Amniotic stem cell (primary cell): Measurements from ENCODE around the gene DPP7.
"Not testable (repeated sequence)": the region's sequence is repeated elsewhere in the genome, so short reads cannot be mapped to it uniquely, and the experiment has no call there.

Experiments used
- DNase-seq: peaks from one replicate; lab custom pipeline; 2025; lab: John Stamatoyannopoulos, UW

DPP7 gene

DNA sequence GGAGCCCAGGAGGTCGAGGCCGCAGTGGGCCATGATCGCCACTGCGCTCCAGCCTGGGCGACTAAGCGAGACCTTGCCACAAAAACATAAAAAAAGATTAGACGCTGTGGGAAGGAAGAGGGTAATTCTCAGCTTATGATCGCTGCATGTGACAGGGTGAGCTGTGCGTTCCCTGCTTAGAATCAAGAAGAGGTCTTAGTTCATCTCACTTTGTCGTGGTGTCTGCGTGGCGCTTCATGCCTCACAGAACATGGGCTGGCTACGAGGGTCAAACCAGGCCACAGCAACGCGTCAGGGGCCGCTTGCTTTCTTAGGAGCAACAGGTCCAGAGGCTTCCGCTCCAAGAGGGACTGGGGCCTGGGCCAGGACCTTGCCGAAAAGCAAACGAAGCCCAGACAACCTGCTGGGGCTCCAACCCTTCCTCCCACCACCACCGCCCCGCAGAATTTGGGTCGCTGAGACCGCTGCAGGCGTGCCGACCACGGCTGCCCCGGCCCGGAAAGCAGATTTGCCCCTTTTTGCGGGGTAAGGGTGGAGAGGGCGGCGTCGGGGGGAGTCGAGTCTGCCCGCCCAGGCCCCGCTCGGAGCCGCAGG is 14.4 kb upstream of the DPP7 start:
- DNase-seq, result no peak

DNA sequence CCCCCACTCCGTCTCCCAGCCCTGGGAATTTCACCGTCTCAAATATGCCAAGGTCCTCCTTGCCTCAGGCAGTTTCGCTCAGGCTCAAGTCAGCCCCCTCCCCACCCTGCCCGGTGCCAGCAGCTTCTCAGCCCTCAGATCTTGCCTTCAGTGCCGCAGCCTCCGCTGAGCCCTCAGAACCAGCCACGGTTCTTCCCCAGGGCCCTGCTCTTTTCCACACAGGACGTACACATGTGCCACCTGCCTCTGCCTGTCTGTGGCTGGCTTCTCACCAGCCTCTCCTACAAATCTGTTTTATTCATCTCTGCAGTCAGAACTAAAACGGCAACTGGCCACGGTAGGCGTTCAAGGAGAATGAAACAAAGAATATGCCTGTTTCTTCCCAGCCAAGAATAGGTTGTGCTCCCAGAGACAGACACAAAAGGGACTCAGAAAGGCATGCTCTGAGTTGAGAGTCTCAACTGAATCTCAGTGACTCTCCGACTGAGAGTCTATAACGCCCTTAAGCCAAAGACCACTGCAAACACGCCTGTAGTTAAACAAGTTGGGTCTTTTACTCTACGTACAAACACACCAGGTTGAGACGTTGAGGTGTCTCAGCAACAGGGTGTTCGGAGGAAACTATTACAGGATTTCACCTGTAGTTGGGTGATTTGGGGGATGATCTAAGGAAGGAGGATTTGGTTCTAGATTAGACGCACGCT is 13.8 kb upstream of the DPP7 start:
- no peak for DNase-seq

DNA sequence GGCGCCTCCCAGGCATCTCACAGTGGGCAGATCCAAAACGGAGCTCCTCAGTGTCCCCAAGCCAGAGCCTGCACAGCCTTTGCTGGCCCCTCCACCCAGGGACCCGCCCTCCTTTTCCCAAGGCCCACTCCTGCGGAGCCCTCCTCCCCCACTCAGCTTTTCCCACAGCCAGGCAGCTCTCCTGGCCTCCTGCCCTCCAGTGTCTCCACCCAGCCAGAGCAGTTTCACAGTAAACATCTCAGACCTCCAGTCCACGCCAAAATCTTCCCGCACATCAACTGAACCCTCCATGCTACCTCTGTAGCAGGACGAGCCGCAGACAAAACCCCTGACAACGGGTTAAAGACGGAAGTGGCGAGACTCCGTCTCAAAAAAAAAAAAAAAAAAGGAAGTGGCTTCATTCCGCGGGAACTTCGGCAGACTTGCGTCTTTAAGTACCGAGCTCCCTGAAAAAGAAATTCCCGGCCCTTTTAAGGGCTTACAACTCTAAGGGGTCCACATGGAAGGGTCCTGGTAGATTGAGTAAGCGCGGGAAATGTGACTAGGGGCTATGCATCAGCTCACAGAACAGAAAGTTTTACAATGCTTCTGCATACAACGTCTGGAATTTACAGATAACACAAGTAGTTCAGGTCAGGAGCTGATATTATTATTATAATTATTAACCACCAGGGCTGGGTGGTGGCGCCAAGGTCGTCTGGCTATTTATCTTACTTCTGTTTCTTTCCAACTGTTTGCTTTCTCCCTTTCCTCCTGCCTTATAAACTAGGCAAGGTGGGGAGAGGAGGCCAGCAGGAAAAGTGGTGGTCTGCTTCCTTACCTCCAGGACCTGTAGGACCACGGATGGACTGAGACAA is 13.0 kb upstream of the DPP7 start:
- DNase-seq, result no peak

DNA sequence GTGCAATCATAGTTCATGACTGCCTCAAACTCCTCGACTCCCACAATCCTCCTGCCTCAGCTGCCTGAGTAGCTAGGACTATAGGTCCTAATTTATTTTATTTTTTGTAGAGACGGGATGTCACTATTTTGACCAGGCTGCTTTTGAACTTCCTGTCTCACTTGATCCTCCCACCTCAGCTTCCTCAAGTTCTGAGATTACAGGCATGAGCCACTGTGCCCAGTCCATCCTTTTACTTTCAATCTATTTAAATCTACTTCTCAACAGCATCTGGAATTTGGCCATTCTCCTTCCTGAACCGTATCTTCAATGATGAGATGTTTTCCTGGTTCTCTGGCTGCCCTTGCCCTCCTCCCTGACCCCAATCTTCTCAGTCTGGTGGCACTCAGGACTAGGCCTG is 12.3 kb upstream of the DPP7 start:
- no peak for DNase-seq

DNA sequence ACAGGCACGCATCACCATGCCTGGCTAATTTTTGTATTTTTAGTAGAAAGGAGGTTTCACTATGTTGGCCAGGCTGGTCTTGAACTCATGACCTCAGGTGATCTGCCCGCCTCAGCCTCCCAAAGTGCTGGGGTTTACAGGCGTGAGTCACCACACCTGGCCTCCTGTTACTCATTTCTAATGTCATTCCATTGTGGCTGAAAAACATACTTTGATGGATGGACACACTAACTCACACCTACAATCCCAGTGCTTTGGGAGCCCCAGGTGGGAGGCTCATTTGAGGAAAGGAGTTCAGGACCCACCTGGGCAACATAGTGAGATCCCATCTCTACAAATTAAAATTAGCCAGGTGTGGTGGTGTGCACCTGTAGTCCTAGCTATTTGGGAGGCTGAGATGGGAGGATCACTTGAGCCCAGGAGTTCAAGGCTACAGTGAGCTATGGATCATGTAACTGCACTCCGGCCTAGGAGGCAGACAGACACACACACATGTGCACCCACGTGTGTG is 9.5 kb upstream of the DPP7 start:
- DNase-seq, result not testable (repeated sequence)

DNA sequence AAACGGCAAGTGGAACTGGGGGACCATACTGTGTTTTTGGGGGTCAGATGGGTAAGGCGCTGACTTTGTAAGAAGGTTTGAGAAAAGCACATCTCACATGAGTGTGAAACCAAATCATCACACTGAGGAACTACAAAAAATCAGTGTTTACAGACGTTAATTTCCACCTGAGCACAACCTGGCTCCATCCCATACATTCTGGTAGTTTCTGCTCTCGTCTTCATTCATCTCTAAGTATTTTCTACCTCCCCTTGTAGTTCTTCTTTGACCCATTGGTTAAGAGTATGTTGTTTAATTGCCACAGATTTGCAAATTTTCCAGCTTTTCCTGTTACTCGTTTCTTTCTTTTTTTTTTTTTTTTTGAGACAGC is 8.9 kb upstream of the DPP7 start:
- no peak for DNase-seq

DNA sequence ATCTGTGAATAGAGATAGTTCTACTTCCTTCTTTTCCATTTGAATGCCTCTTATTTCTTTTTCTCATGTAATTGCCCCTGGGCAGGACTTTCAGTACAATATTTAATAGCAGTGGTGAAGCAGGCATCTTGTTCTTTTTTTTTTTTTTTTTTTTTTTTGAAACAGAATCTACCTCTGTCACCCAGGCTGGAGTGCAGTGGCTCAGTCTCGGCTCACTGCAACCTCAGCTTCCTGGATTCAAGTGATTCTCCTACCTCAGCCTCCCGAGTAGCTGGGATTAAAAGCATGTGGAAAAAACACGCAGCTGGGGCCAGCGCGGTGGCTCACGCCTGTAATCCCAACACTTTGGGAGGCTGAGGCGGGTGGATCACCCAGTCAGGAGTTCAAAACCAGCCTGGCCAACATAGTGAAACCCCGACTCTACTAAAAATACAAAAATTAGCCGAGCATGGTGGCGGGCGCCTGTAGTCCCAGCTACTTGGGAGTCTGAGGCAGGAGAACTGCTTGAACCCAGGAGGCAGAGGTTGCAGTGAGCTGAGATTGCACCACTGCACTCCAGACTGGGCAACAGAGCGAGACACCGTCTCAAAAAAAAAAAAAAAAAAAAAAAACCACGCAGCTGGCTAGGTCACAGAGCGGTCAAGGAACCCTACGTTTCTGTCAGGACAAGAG is 8.4 kb upstream of the DPP7 start:
- DNase-seq, result not testable (repeated sequence)

DNA sequence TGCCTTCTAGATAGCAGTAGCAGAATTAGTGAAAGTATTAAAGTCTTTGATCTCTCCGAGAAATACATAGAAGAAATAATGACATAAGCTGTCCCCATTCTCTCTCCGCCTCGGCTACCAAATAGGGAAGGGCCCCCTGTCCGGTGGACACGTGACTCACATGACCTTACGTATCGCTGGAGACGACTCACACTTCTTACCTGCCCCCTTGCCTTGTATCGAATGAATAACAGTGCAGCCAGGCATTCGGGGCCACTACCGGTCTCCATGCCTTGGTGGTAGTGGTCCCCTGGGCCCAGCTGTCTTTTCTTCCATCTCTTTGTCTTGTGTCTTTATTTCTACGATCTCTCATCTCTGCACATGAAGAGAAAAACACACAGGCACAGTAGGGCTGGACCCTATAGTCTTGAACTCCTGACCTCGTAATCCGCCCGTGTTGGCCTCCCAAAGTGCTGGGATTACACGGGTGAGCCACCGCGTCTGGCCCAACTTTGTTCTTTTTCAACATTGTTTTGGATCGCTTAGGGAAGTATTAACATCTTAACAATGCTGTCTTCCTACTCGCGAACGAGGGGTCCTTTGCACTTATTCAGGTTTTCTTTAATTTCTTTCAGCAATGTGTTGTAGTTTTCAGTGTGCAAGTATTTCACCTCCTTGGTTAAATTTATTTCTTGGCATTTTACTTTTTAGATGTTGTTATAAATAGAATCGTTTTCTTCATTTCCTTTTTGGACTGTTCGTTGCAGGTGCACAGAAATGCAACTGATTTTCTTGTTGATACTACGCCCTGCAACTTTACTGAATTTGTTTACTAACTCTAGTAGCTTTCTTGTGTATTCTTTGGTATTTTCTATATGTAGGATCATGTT is 7.6 kb upstream of the DPP7 start:
- DNase-seq, result not testable (repeated sequence)

DNA sequence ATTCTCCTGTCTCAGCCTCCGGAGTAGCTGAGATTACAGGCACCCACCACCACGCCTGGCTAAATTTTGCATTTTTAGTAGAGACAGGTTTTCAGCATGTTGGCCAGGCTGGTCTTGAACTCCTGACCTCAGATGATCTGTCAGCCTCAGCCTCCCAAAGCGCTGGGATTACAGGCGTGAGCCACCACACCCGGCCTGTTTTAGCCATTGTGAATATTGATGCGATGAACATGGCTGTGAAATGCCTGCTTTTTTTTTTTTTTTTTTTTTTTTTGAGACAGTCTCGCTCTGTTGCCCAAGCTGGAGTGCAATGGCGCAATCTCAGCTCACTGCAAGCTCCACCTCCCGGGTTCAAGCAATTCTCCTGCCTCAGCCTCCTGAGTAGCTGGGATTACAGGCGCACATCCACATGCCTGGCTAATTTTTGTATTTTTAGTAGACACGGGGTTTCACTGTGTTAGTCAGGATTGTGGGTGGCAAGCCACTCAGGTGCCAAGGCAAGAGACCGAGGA is 3.6 kb upstream of the DPP7 start:
- not testable (repeated sequence) for DNase-seq

DNA sequence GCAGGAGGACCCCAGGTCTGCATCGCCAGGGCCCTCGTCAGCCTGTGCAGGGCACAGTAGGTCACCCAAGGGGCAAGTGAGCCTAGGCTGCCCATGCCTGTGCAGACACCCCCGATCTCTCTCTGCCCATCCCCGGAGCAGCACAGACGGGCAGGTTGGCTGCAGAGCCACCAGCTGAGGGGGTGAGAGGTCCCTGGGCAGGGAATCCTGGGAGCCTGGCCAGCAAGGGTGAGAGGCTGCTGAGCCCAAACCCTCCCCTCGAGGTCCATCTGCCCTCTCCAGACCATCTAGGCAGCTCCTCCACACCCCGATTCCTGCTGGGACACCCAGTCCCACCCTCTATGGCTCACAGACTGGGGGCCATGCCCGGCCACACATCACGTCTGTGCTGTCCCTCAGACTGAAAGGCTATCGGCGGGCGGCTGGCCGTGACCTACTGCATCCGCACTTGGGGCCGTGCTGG is 2.8 kb upstream of the DPP7 start:
- DNase-seq, result no peak

DNA sequence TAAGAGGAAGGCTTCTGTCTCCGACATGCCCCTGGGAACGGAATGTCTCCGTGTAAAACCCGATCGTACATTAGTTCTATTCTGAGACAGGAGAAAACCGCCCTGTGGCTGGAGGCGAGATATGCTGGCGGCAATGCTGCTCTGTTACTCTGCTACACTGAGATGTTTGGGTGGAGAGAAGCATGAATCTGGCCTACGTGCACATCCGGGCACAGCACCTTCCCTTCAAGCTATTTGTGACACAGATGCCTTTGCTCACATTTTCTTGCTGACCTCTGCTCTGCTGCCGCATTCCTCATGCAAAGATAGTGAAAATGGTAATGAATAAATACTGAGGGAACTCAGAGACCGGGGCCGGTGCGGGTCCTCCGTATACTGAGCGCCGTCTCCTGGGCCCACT is 2.2 kb upstream of the DPP7 start:
- no peak for DNase-seq

DNA sequence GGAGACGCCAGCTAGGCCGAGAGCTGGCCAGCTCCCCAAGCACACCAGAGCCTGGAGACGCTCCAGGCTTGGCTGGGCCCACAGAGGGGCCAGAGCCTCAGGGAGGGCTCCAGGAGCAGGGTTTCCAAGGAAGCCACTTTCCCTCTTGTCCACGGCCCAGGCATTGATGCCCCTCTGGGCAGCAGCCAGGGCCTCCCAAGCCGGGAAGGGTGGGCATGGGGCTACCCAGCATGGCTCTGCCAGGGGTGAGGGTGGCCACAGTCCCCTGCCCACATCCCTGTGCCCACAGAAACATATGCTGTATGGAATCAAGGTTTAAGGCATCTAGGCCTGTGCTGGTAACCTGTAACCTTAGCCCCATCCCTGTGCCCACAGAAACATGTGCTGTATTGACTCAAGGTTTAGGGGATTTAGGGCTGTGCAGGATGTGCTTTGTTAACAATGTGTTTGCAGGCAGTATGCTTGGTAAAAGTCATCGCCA is 1.5 kb upstream of the DPP7 start:
- DNase-seq, result no peak

DNA sequence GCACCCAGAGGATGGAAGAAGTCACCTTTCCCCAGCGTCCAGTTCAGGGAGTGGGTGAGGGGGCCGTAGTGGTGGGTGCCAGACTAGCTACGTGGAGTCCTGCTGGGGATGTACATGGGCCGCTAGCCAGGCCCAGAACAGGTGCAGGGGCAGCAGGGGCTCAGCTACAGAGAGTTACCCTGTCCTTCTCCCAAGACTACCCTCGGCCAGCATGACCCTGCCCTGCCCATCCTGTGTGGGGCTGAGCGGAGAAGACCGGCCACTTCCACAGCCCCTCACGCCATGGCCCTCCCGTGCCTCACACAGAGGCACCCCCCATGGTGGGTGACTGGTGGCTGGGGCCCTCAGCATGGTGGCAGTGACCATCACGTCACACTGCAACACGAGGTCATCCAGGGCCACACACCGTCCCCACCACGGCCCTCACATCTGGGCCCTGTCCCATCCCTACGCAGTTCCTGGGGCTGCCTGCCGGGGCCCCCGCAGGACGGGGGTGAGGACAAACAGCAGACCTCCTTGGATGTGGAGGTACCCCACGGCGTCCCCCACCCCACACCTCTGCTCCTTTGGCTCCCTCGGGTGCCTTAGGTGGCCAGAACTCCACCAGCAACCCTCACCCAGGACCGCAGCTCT is 977 bp upstream of the DPP7 start:
- DNase-seq, result no peak

DNA sequence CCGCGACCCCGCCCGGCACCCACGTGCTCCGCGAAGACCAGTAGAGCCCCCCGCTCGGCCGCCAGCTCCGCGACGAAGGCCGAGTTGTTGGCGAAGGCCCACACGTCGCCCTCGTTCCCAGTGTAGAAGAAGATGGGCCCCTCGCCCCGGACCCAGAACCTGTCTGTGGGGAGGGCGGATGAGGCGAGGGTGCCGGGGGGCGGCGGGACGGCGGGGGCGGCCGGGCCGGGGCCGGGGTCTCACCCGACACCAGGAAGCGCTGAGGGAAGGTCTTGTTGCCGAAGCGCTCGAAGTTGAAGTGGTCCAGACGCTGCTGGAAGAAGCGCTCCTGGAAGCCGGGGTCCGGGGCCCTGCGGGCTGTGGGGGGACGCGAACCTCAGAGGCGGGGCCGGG is 317 bp downstream of the DPP7 start:
- no peak for DNase-seq

DNA sequence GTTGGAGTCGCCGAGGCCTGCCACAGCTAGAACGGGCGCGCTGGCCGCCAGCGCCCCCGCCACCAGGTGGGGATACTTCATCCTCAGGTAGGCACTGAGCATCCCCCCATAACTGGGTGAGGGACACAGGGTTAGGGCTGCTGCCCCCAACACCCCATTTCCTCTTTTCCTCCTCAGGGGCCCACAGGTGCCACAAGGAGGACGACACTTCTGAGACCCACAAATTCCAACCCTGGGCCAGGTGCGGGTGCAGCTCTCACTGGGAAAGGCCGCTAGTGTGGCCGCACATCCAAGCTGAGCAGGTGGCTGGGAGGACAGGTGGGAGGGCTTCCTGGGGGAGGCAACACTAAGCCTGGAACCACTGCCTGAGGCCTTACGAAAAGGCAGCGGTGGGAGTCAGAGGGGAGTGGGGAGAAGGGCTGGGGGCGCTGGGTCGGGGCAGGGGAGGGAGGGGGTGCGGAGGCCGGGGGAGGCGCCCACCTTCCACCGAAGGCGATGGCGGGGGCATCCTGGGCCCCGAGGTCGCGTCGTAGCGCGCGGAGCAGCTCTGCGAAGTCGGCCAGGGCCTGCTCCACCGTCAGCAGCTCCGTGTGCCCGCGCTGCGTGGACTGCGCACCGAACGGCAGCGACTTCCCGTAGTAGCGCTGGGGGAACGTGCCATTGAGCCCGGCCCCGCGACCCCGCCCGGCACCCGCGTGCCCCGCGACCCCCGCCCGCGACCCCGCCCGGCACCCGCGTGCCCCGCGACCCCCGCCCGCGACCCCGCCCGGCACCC is 961 bp downstream of the DPP7 start:
- DNase-seq, result no peak

DNA sequence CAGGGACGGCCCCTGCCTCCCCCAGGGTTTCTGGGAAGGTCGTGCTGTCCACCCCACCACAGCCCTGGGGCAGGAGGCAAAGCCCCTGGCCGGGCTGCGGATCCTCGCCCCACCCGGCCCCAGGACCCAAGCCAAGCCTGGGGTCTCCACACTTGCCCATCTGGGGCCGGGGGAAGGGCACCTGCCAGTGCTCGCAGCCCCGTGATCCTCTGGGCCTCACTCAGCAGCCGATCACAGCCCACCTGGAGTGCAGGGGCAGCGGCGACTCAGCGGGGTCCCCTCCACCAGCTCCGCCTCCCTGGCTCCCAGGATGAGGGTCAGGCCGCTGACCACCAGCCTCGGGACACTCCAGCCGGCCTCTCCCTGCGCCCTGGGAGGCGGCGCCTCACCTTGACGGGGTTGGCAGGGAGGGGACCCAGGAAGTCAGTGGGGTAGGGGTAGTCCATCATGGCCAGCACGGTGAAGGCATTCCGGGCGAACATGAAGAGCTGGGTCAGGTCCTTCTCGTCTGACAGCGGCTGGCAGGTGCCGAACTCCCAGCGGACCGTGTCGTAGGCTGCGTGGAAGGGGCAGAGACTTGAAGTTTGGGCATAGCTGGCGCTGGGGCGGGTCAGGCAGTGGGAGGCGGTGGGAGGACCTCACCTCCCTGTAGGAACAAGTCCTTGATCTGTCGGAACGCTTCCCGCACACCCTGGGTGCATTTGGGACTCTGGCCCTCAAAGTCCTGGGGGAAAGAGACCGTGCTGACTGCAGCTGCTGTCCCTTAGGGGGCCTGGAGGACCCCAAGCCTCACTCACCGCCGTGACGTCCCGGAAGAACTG is 1.8 kb downstream of the DPP7 start:
- no peak for DNase-seq

DNA sequence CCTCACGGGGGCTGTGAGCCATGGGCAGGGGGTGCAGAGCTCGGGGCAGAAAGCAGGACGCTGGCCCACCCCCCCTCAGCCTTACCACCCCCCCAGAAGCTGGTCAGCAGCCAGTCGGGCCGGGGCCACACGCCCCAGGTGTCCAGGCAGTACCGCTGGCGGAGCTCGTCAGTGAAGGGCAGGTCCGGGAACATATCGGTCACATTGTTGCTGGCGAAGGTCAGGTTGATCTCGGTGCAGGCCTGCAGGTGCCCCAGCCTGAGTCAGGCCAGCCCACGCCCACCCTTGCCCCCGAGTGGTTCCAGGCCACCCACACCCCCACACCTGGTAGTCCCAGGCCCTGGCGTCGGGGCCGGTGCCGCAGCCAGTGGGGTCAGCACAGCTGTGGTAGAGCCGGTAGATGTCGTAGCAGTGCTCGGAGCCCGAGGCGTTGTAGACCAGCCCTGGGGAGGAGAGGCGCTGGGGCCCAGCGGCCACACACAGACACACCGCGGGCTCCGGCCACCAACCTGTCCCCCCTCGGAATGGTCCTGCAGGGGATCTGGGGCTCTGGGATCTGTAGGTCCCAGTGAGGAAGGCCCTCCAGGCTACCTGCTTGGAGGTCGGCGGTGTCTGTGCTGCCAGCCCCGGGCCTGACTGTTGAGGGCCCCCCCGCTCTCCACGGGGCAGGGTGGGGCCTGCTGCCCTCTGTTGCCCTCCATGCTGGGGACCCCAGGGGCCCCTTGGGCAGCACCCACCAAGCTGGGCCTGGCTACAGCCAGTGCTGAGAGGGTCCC is 2.6 kb downstream of the DPP7 start:
- no peak for DNase-seq
